Endodermal cell (in vitro differentiated cells): Measurements from ENCODE around the gene CDC42BPB. TPM values are rescaled to one million over a fixed set of nuclear protein-coding genes. Genes with fewer than 3 reads are reported as not detected.
"Not testable (repeated sequence)": the region's sequence is repeated elsewhere in the genome, so short reads cannot be mapped to it uniquely, and the experiment has no call there.

ENCODE experiments used
- DNase-seq: peaks from one replicate; pipeline ENCODE4 v3.0.0-alpha.2; 2017
- H3K27ac ChIP-seq: 2 replicates; pipeline ENCODE4 v1.5.1; 2013; ENCODE audit warnings: mild to moderate bottlenecking, low read depth, low read length, moderate library complexity
- H3K27me3 ChIP-seq: 2 replicates; pipeline ENCODE4 v1.6.1; 2013; ENCODE audit warnings: mild to moderate bottlenecking, low read length, moderate library complexity; ENCODE audit not compliant: insufficient read depth, control insufficient read depth, poor library complexity, severe bottlenecking
- H3K36me3 ChIP-seq: 2 replicates; pipeline ENCODE4 v1.7.0; 2013; ENCODE audit warnings: mild to moderate bottlenecking, low read length, moderate library complexity; ENCODE audit not compliant: control insufficient read depth, insufficient read depth
- H3K4me1 ChIP-seq: one replicate; pipeline ENCODE4 v1.7.0; 2013; ENCODE audit warnings: low read length; ENCODE audit not compliant: control insufficient read depth, insufficient read depth
- H3K4me3 ChIP-seq: 2 replicates; pipeline ENCODE4 v1.5.1; 2013; ENCODE audit warnings: mild to moderate bottlenecking, low read length, moderate library complexity
- H3K9ac ChIP-seq: 2 replicates; pipeline ENCODE4 v1.6.1; 2013; ENCODE audit warnings: mild to moderate bottlenecking, low read length, moderate library complexity; ENCODE audit not compliant: poor library complexity, severe bottlenecking; ENCODE audit errors: extremely low read depth
- H3K9me3 ChIP-seq: 2 replicates; pipeline ENCODE4 v1.6.1; 2013; ENCODE audit warnings: mild to moderate bottlenecking, low read length, moderate library complexity; ENCODE audit not compliant: control insufficient read depth
- H3K27ac Mint-ChIP-seq: 2 replicates; pipeline ENCODE4 v1.8.0; 2020; ENCODE audit warnings: mixed read lengths
- H3K27me3 Mint-ChIP-seq: 2 replicates; pipeline ENCODE4 v1.8.0; 2021; ENCODE audit warnings: mild to moderate bottlenecking, mixed read lengths; ENCODE audit not compliant: insufficient read depth
- H3K36me3 Mint-ChIP-seq: 2 replicates; pipeline ENCODE4 v1.8.0; 2020; ENCODE audit warnings: low read depth, mixed read lengths
- H3K4me1 Mint-ChIP-seq: 2 replicates; pipeline ENCODE4 v1.8.0; 2020; ENCODE audit warnings: mixed read lengths
- H3K4me3 Mint-ChIP-seq: 2 replicates; pipeline ENCODE4 v1.8.0; 2020; ENCODE audit warnings: mild to moderate bottlenecking, moderate library complexity, mixed read lengths
- H3K9me3 Mint-ChIP-seq: 2 replicates; pipeline ENCODE4 v1.8.0; 2020; ENCODE audit warnings: mild to moderate bottlenecking, mixed read lengths
- CTCF ChIP-seq: fragments of 200-600 bp; sonication (generic); conservative IDR thresholded peaks from 2 replicates; pipeline ENCODE4 v1.5.0; 2021; ENCODE audit warnings: antibody characterized with exemption, mild to moderate bottlenecking
- whole genome bisulfite sequencing, 2 experiments: methylation state at CpG; one replicate each; pipeline versions ENCODE4 v1.1.5 to v1.1.7; 2013; ENCODE audit warnings: missing lambda C conversion rate in 2 of 2, mixed read lengths in 1 of 2; ENCODE audit not compliant: insufficient coverage in 1 of 2, insufficient read length in 1 of 2; 5-methylcytosine and 5-hydroxymethylcytosine counted together
- total RNA-seq, 2 donors: library from RNA; stranded (reverse); fragmentation: NEBNext Ultra II Directional in 1 of 2; extraction: Animal tissue kit (Norgen Biotek cat#: 25700) in 1 of 2; gene quantifications; 2 replicates in 1 of 2; 3 replicates in 1 of 2; pipeline ENCODE4 v1.2.1, GENCODE V29; 2021

CDC42BPB gene
- total RNA-seq, 2 donors from 2014 or later, result 120 to 123 TPM

- Mint-ChIP-seq H3K27me3 (no peaks in the 10 kb centered on the region), H3K9me3 (no peaks in the 10 kb centered on the region), H3K27ac (peak overlapping the region; percentile 42), H3K36me3 (peaks cover 13% of the 10 kb centered on the region), H3K4me1 (peaks cover 25% of the 10 kb centered on the region), H3K4me3 (peak overlapping the region; percentile 84)
- 84 to 87% methylated on average over 7 to 8 of the region's 8 CpGs for WGBS, 2 experiments
- H3K4me3 ChIP-seq, result peak overlapping the region; percentile 85
- no peaks in the 10 kb centered on the region for H3K27me3 ChIP-seq
- peaks cover 7% of the 10 kb centered on the region for H3K4me1 ChIP-seq
- H3K36me3 ChIP-seq, result peaks cover 19% of the 10 kb centered on the region
- H3K27ac ChIP-seq, result no peak overlapping the region
- DNase-seq, result no peak
- H3K9ac ChIP-seq, result peak overlapping the region; percentile 9
- TF ChIP-seq CTCF, result no peak
- no peaks in the 10 kb centered on the region for H3K9me3 ChIP-seq
Measured at GRCh38 chr14:103055695-103056094, 1.7 kb downstream of the CDC42BPB start.

GRCh38 chr14:103052407-103052806 lies 4.9 kb downstream of the CDC42BPB start:
- Mint-ChIP-seq H3K4me3 (no peak overlapping the region), H3K36me3 (peaks cover 18% of the 10 kb centered on the region), H3K9me3 (no peaks in the 10 kb centered on the region), H3K27me3 (no peaks in the 10 kb centered on the region), H3K27ac (no peak overlapping the region), H3K4me1 (peaks cover 18% of the 10 kb centered on the region)
- 91 to 93% methylated on average over 10 of the region's 10 CpGs for WGBS, 2 experiments
- no peak overlapping the region for H3K4me3 ChIP-seq
- H3K9ac ChIP-seq, result no peak overlapping the region
- H3K4me1 ChIP-seq, result peaks cover 7% of the 10 kb centered on the region
- TF ChIP-seq CTCF, result no peak
- H3K27ac ChIP-seq, result no peak overlapping the region
- DNase-seq, result no peak
- H3K36me3 ChIP-seq, result peaks cover 19% of the 10 kb centered on the region
- H3K27me3 ChIP-seq, result no peaks in the 10 kb centered on the region
- no peaks in the 10 kb centered on the region for H3K9me3 ChIP-seq

- Mint-ChIP-seq H3K27me3 (no peaks in the 10 kb centered on the region), H3K27ac (no peak overlapping the region), H3K4me1 (peaks cover 19% of the 10 kb centered on the region), H3K36me3 (peaks cover 21% of the 10 kb centered on the region), H3K4me3 (no peak overlapping the region), H3K9me3 (no peaks in the 10 kb centered on the region)
- peaks cover 6% of the 10 kb centered on the region for H3K4me1 ChIP-seq
- H3K9ac ChIP-seq, result no peak overlapping the region
- no peak overlapping the region for H3K4me3 ChIP-seq
- H3K9me3 ChIP-seq, result no peaks in the 10 kb centered on the region
- H3K27ac ChIP-seq, result no peak overlapping the region
- H3K36me3 ChIP-seq, result peaks cover 19% of the 10 kb centered on the region
- DNase-seq, result no peak
- WGBS, 2 experiments, result 88 to 100% methylated on average over 1 to 4 of the region's 5 CpGs
- no peaks in the 10 kb centered on the region for H3K27me3 ChIP-seq
- no peak for TF ChIP-seq CTCF
Measured at GRCh38 chr14:103050935-103051334, 6.4 kb downstream of the CDC42BPB start.

- 90 to 94% methylated on average over 4 to 8 of the region's 8 CpGs for WGBS, 2 experiments
- DNase-seq, result not testable (repeated sequence)
Measured at GRCh38 chr14:103047453-103047852, 9.9 kb downstream of the CDC42BPB start.

More at GRCh38 chr14:103047453-103047852, 9.9 kb downstream of the CDC42BPB start:
- H3K36me3 ChIP-seq, result peaks cover 16% of the 10 kb centered on the region
- H3K27me3 ChIP-seq, H3K27ac Mint-ChIP-seq, H3K9ac ChIP-seq, H3K9me3 ChIP-seq, H3K4me3 ChIP-seq, H3K27ac ChIP-seq, H3K9me3 Mint-ChIP-seq, H3K4me3 Mint-ChIP-seq, H3K27me3 Mint-ChIP-seq, H3K4me1 ChIP-seq: not testable (repeated sequence)
- Mint-ChIP-seq H3K4me1 (peaks cover 13% of the 10 kb centered on the region), H3K36me3 (peaks cover 22% of the 10 kb centered on the region)
